Measurements from ENCODE around the gene ANKFY1. TPM values are rescaled to one million over a fixed set of nuclear protein-coding genes. Genes with fewer than 3 reads are reported as not detected.

Gene ANKFY1
- total RNA-seq, 1 experiment from 2014 or later = 38.9 TPM

- no peak overlapping the region for H3K27ac ChIP-seq (ENCODE audit: low read depth, low read length)
- POLR2A ChIA-PET = no interaction called here
- RAD21 ChIA-PET (ENCODE audit: low non-redundant PET in 1 of 2, low total read pairs in 2 of 2, uncharacterized antibody in 2 of 2, unreplicated experiment in 2 of 2) = no interaction called here
- H3K9ac ChIP-seq (ENCODE audit: low read length) = no peak overlapping the region
- no TSS peak for BruUV-seq (replicated peaks)
- no peaks in the 10 kb centered on the region for H3K9me2 ChIP-seq (ENCODE audit: insufficient read depth)
- intact Hi-C loops (cut with micrococcal nuclease) = no loop called here
- no peaks in the 10 kb centered on the region for H3K9me3 ChIP-seq (ENCODE audit: control insufficient read depth in 1 of 2, insufficient read depth in 1 of 2, low read depth in 1 of 2, low read length in 2 of 2)
- no peaks in the 10 kb centered on the region for H3K27me3 ChIP-seq (ENCODE audit: insufficient read depth, low read length)
- ATAC-seq (no peak), DNase-seq (ENCODE audit: low read depth, low spot score) (no peak)
- H3K4me2 ChIP-seq (ENCODE audit: low read length) = no peak overlapping the region
- no peak for TF ChIP-seq ZBTB33 (IDR thresholded peaks at IDR 0.05; ENCODE audit: extremely low read depth, insufficient replicate concordance, low read length)
- TF ChIP-seq ZNF274 (IDR thresholded peaks at IDR 0.05; ENCODE audit: low read depth, low read length) = no peak
- TF ChIP-seq JUND (IDR thresholded peaks at IDR 0.05) = no peak
- no peak for TF ChIP-seq SP1 (IDR thresholded peaks at IDR 0.05; ENCODE audit: low read depth)
- TF ChIP-seq EZH2phosphoT487 (IDR thresholded peaks at IDR 0.05; ENCODE audit: borderline replicate concordance) = no peak
- no peak for TF ChIP-seq SIN3A (IDR thresholded peaks at IDR 0.05; ENCODE audit: low read depth)
- TF ChIP-seq REST (IDR thresholded peaks at IDR 0.05; ENCODE audit: low read depth) = no peak
- TF ChIP-seq ZFX (IDR thresholded peaks at IDR 0.05) = no peak
- TF ChIP-seq EGR1 (IDR thresholded peaks at IDR 0.05; ENCODE audit: low read depth) = no peak
- TF ChIP-seq TCF7L2 (IDR thresholded peaks at IDR 0.05; ENCODE audit: borderline replicate concordance, extremely low read depth, insufficient read depth, insufficient read length) = no peak
- TF ChIP-seq SRF (IDR thresholded peaks at IDR 0.05; ENCODE audit: low read depth) = no peak
- no peak for TF ChIP-seq ATF3 (IDR thresholded peaks at IDR 0.05)
- TF ChIP-seq CTCF (IDR thresholded peaks at IDR 0.05 in 2 of 3, conservative IDR thresholded peaks at IDR 0.05 in 1 of 3; ENCODE audit: borderline replicate concordance in 1 of 3, insufficient read depth in 1 of 3, low read depth in 2 of 3, low read length in 2 of 3) = no peak
- no peak for TF ChIP-seq POLR2A (IDR thresholded peaks at IDR 0.05; ENCODE audit: borderline replicate concordance, extremely low read depth, insufficient read depth, insufficient read length)
- TF ChIP-seq CBX3 (IDR thresholded peaks at IDR 0.05; ENCODE audit: low read depth) = no peak
- no peak for TF ChIP-seq EZH2 (IDR thresholded peaks at IDR 0.05)
- TF ChIP-seq POLR2AphosphoS5 (IDR thresholded peaks at IDR 0.05; ENCODE audit: low read depth, low read length) = no peak
- no peak for TF ChIP-seq MAX (IDR thresholded peaks at IDR 0.05)
- TF ChIP-seq RAD21 (IDR thresholded peaks at IDR 0.05; ENCODE audit: low read depth) = no peak
- no peak for TF ChIP-seq CEBPB (IDR thresholded peaks at IDR 0.05; ENCODE audit: low read depth)
- H3K79me2 ChIP-seq (ENCODE audit: insufficient read depth, low read length) = peaks cover 7% of the 10 kb centered on the region
- no peak overlapping the region for H2AFZ ChIP-seq (ENCODE audit: low read depth, low read length, poor library complexity, severe bottlenecking)
- H3K4me3 ChIP-seq (replicated peaks in 1 of 2; ENCODE audit: low read depth in 1 of 2, low read length in 2 of 2) = no peak overlapping the region
- H4K20me1 ChIP-seq (ENCODE audit: insufficient read depth) = no peaks in the 10 kb centered on the region
- H3K36me3 ChIP-seq (ENCODE audit: control insufficient read depth in 1 of 2, insufficient read depth in 2 of 2, low read length in 2 of 2) = no peaks in the 10 kb centered on the region
- no peaks in the 10 kb centered on the region for H3K4me1 ChIP-seq (ENCODE audit: control insufficient read depth in 1 of 2, insufficient read depth in 2 of 2, low read length in 2 of 2)
- CTCF ChIA-PET = no interaction called here
These were observed 41.7 kb downstream of the ANKFY1 start for GRCh38 chr17:4221899-4222659.

All from HCT116 (cell line).